GM12873 (cell line): ENCODE results near the gene AGTPBP1.

ENCODE experiments used
- TF ChIP-seq, protein P1 (sequence below): IDR thresholded peaks from 2 replicates; pipeline ENCODE4 v1.5.1; 2012; ENCODE audit warnings: low read depth, mild to moderate bottlenecking, moderate library complexity, low read length, control low read depth; ENCODE audit not compliant: insufficient read depth; ENCODE audit errors: missing control alignments

Gene AGTPBP1

DNA sequence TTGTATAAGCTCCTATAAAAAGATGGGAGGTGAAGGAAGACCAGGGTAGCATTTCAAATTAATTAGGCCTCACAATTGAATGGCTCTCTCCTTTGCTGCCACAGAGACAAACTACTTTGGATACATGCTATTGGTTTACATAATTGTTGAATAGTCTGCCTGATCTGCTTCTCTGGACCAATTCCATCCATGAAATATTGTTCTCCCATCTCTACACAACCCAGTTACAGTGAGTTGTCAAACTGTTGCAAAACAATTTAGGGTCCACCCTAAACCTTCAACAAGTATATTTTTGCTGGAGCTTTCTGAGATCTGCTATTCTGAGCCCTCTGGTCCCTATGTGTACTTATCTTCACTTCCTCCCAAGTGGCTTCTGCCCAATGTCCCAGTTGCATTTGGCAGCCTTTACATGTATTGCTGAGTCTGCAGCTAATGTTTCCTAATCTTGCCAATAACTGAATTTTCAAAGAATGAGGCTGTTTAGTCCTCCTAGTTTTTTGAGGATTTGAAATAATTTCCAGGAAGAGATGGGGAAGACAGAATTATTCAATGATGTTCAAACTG, 38.9 kb downstream of the AGTPBP1 start:
- TF ChIP-seq, protein P1, sequence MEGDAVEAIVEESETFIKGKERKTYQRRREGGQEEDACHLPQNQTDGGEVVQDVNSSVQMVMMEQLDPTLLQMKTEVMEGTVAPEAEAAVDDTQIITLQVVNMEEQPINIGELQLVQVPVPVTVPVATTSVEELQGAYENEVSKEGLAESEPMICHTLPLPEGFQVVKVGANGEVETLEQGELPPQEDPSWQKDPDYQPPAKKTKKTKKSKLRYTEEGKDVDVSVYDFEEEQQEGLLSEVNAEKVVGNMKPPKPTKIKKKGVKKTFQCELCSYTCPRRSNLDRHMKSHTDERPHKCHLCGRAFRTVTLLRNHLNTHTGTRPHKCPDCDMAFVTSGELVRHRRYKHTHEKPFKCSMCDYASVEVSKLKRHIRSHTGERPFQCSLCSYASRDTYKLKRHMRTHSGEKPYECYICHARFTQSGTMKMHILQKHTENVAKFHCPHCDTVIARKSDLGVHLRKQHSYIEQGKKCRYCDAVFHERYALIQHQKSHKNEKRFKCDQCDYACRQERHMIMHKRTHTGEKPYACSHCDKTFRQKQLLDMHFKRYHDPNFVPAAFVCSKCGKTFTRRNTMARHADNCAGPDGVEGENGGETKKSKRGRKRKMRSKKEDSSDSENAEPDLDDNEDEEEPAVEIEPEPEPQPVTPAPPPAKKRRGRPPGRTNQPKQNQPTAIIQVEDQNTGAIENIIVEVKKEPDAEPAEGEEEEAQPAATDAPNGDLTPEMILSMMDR: no peak

DNA sequence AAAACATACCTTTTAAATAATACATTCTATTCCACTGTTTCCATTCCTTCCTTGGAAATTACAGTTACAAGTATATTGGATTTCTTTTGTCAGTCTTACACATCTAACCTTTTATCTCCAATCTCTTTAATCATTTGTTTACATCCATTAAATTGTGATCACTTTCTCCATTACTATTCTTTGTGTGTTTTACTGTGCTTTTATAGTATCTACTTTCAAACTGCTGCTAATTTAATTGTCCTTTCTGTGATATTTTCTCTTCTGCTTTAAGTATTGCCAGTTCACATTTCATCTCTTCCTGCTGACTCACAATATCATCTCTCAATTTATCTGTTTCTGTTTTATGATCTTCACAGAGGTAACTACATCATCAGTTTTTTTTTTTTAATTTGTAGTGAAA, 39.6 kb downstream of the AGTPBP1 start:
- TF ChIP-seq, protein P1: no peak

DNA sequence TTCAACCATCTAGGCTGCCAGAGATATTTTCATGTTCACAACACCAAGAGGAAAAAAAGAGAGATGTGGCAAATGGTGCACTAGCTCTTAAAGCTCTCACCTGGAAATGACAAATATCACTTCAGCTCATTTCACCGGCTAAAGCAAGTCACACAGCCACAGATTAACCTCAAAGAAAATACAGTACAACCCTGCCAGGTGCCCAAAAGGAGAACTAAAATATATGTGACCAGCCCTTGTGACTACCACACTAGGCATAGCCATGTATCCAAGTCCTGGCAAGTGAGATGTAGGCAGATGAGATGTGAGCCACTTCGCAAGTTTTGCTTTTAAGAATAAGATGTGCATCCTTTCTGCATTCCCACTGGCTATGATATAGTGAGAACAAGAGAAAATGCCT, 41.4 kb downstream of the AGTPBP1 start:
- TF ChIP-seq, protein P1: no peak

DNA sequence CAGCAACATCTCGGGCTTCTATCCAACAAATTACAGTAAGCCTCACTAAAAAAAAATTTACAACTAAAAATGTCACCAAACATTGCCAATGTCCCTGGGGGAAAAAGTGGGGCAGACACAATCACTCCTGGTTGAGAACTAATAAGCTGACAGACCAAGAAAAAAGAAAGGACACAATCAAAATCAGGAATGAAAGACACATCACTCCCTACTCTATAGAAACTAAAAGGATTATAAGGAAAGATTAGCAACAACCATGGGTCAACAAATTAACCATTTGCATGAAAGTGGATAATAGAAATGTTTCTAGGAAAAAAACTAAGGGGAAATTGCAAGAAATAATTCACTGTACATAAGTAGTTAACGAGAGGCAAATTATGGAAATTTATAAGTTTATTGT, 53.4 kb downstream of the AGTPBP1 start:
- TF ChIP-seq, protein P1: no peak

DNA sequence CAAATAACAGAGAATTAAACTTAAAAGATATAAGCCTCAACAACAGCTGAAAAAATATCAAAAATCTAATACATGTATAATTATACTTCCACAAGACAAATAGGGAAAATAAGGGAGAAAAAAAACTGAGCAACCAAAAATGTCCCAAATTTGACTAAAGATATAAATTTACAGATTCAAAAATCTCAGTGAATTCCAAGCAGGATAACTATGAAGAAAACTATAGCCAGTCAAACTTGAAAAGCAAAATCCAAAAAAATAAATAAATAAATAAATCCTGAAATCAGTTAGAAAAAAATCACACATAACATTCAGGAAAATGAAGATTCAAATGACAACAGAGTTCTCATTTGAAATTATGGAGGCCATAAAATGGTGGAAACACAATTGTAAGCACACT, 56.7 kb downstream of the AGTPBP1 start:
- TF ChIP-seq, protein P1: no peak

DNA sequence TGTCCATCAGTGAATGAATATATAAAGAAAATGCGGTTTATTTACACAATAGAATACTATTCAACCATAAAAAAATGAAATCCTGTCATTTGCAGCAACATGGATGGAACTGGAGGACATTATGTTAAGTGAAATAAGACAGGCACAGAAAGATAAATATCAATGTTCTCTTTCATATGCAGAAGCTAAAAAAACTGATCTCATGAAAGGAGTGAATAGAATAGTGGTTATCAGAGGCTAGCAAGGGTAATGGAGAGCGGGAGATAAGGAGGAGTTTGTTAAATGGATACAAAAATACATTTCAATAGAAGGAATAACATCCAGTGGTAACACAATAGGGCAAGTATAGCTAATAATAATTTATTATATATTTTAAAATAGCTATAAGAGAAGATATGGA, 65.0 kb downstream of the AGTPBP1 start:
- TF ChIP-seq, protein P1: no peak

DNA sequence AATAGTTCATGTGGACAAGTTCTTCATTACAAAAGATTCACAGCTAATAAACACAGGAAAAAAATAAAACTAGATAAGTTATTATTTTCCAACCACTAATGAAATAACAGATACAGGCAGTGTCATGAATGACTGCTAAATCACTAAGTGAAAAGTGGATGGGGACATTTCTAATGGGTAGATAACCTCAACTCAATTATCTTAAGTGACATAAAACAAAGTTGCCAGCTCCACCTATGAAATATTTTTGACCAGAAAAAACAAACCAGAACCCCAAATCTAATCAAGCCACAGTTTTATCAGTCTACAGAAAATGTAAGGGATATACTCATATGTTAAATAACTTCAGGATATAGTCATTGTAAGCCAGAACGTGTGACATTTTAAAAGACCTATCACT, 74.4 kb downstream of the AGTPBP1 start:
- TF ChIP-seq, protein P1: no peak

DNA sequence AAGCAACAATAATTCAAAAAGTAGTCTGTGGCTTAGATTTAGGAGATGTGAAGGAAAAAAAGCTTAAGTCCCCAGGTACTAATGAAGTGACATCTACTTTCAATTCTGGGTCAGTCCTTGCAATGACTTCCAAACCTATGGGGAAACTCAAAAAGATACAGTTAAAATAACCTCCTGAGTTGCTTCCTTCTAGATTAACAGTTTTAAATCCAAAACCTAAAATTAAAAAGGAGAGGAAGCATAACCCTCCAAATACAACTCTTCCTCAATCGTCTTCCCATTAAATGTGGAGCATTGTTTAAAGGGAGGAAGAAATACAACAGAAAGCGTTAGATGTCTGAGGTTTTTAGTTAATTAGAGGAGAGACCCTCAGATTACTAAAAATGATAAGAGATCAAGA, 75.7 kb downstream of the AGTPBP1 start:
- TF ChIP-seq, protein P1: no peak
